Measurements from ENCODE around the gene ABCB9. TPM values are rescaled to one million over a fixed set of nuclear protein-coding genes. Genes with fewer than 3 reads are reported as not detected.

The ABCB9 gene
- total RNA-seq, 4 donors from 2014 or later, result 2.7 to 9.5 (median 7.4) TPM

GRCh38 chr12:122903693-122904034 lies 62.6 kb downstream of the ABCB9 start:
- Histone ChIP-seq H3K4me3 (no peak overlapping the region), H3K9me3 (no peaks in the 10 kb centered on the region), H3K36me3 (no peaks in the 10 kb centered on the region), H3K4me1 (no peaks in the 10 kb centered on the region), H3K27ac (no peak overlapping the region), H3K27me3 (no peaks in the 10 kb centered on the region)
- peak in 1 of 2 donors; percentile 18 for DNase-seq (ENCODE audit: low spot score in 2 of 2)
- 79% methylated on average over 7 of the region's 7 CpGs for WGBS
- no peak for TF ChIP-seq POLR2A (IDR thresholded peaks at IDR 0.05)
- TF ChIP-seq CTCF (IDR thresholded peaks at IDR 0.05), result no peak
- no peak for TF ChIP-seq EP300 (IDR thresholded peaks at IDR 0.05)
- no peak for TF ChIP-seq POLR2AphosphoS5 (IDR thresholded peaks at IDR 0.05)

- no peak for TF ChIP-seq EP300 (IDR thresholded peaks at IDR 0.05)
- no peak for TF ChIP-seq POLR2AphosphoS5 (IDR thresholded peaks at IDR 0.05)
- no peak for TF ChIP-seq POLR2A (IDR thresholded peaks at IDR 0.05)
- TF ChIP-seq CTCF (IDR thresholded peaks at IDR 0.05), result no peak
- Histone ChIP-seq H3K4me3 (no peak overlapping the region), H3K27ac (no peak overlapping the region), H3K27me3 (no peaks in the 10 kb centered on the region), H3K4me1 (peaks cover 3% of the 10 kb centered on the region), H3K9me3 (no peaks in the 10 kb centered on the region), H3K36me3 (no peaks in the 10 kb centered on the region)
- 50% methylated on average over 10 of the region's 10 CpGs for WGBS
- no peak for DNase-seq (ENCODE audit: low spot score in 2 of 2)
Measured at GRCh38 chr12:122902854-122903692, 63.2 kb downstream of the ABCB9 start.

- Histone ChIP-seq H3K4me3 (no peak overlapping the region), H3K27ac (no peak overlapping the region)
- TF ChIP-seq EP300 (IDR thresholded peaks at IDR 0.05) (no peak), POLR2AphosphoS5 (IDR thresholded peaks at IDR 0.05) (no peak), POLR2A (IDR thresholded peaks at IDR 0.05) (no peak), CTCF (IDR thresholded peaks at IDR 0.05) (no peak)
Measured at GRCh38 chr12:122899887-122900286, 66.4 kb downstream of the ABCB9 start.

GRCh38 chr12:122896662-122897061 lies 69.6 kb downstream of the ABCB9 start:
- no peak for DNase-seq (ENCODE audit: low spot score in 2 of 2)
- Histone ChIP-seq H3K4me1 (peaks cover 44% of the 10 kb centered on the region), H3K27me3 (no peaks in the 10 kb centered on the region), H3K36me3 (no peaks in the 10 kb centered on the region), H3K27ac (no peak overlapping the region), H3K4me3 (no peak overlapping the region), H3K9me3 (no peaks in the 10 kb centered on the region)
- 93% methylated on average over 7 of the region's 7 CpGs for WGBS
- no peak for TF ChIP-seq EP300 (IDR thresholded peaks at IDR 0.05)
- no peak for TF ChIP-seq POLR2AphosphoS5 (IDR thresholded peaks at IDR 0.05)

More at GRCh38 chr12:122899887-122900286, 66.4 kb downstream of the ABCB9 start:
- DNase-seq (ENCODE audit: low spot score in 2 of 2), result peak in 1 of 2 donors; percentile 16
- 91% methylated on average over 6 of the region's 6 CpGs for WGBS
- Histone ChIP-seq H3K4me1 (peaks cover 12% of the 10 kb centered on the region), H3K36me3 (no peaks in the 10 kb centered on the region), H3K27me3 (no peaks in the 10 kb centered on the region), H3K9me3 (no peaks in the 10 kb centered on the region)

GRCh38 chr12:122895704-122896636 lies 70.3 kb downstream of the ABCB9 start, which contains the start of gene VPS37B:
VPS37B (minus strand) TSS chr12:122896124; CDS start chr12:122896062, 62 bp downstream.
- peak; percentile 49 to 91 for TF ChIP-seq POLR2A (IDR thresholded peaks at IDR 0.05)
- TF ChIP-seq CTCF (IDR thresholded peaks at IDR 0.05), result no peak
- TF ChIP-seq POLR2AphosphoS5 (IDR thresholded peaks at IDR 0.05), result peak; percentile 55 to 96 (median 78)
- DNase-seq (ENCODE audit: low spot score in 2 of 2), result peak; percentile 92 to 93
- WGBS, result 8% methylated on average over 81 of the region's 81 CpGs

More at GRCh38 chr12:122895704-122896636, 70.3 kb downstream of the ABCB9 start, which contains the start of gene VPS37B:
- Histone ChIP-seq H3K27me3 (no peaks in the 10 kb centered on the region), H3K27ac (peak within 1 kb of the TSS; percentile 92), H3K9me3 (no peaks in the 10 kb centered on the region), H3K4me3 (peak within 1 kb of the TSS; percentile 81), H3K36me3 (no peaks in the 10 kb centered on the region), H3K4me1 (peaks cover 51% of the 10 kb centered on the region)

Measured in suprapubic skin (tissue), 4 donors.